ENCODE measurements around the gene WAPL. TPM values are rescaled to one million over a fixed set of nuclear protein-coding genes. Genes with fewer than 3 reads are reported as not detected.

The WAPL gene
- polyA plus RNA-seq, 3 donors = 8.0 to 16.6 (median 14.3) TPM

Other genes with a start within 250 kb of the WAPL start
- gene GRID1, start 155.0 kb downstream of the WAPL start, polyA plus RNA-seq = 1 to 10 TPM in 2 of 3 donors, under 1 TPM in 1; 0.71 to 1.7 (median 1.6) TPM
- under 1 TPM; 0.02 to 0.34 (median 0.18) TPM for gene OPN4, start 132.8 kb upstream of the WAPL start, polyA plus RNA-seq
- 10 to 100 TPM in 1 of 3 donors, 1 to 10 TPM in 1, under 1 TPM in 1; 0.63 to 11.6 (median 1.9) TPM for gene LDB3, start 146.7 kb upstream of the WAPL start, polyA plus RNA-seq
- 10 to 100 TPM in 2 of 3 donors, 1 to 10 TPM in 1; 6.5 to 12.8 (median 12.3) TPM for gene BMPR1A, start 234.8 kb upstream of the WAPL start, polyA plus RNA-seq

All from adipose tissue (tissue), 3 donors.